GM20000 (cell line): ENCODE data around the gene SLCO4A1.

Experiments used
- DNase-seq: peaks from one replicate; pipeline ENCODE4 v3.0.0; 2012; ENCODE audit warnings: low spot score
- TF ChIP-seq, protein P1 (sequence below): IDR thresholded peaks from 2 replicates; pipeline ENCODE4 v1.5.1; 2012; ENCODE audit warnings: mild to moderate bottlenecking, control low read depth; ENCODE audit errors: extremely low read depth, missing control alignments

The SLCO4A1 gene

DNA sequence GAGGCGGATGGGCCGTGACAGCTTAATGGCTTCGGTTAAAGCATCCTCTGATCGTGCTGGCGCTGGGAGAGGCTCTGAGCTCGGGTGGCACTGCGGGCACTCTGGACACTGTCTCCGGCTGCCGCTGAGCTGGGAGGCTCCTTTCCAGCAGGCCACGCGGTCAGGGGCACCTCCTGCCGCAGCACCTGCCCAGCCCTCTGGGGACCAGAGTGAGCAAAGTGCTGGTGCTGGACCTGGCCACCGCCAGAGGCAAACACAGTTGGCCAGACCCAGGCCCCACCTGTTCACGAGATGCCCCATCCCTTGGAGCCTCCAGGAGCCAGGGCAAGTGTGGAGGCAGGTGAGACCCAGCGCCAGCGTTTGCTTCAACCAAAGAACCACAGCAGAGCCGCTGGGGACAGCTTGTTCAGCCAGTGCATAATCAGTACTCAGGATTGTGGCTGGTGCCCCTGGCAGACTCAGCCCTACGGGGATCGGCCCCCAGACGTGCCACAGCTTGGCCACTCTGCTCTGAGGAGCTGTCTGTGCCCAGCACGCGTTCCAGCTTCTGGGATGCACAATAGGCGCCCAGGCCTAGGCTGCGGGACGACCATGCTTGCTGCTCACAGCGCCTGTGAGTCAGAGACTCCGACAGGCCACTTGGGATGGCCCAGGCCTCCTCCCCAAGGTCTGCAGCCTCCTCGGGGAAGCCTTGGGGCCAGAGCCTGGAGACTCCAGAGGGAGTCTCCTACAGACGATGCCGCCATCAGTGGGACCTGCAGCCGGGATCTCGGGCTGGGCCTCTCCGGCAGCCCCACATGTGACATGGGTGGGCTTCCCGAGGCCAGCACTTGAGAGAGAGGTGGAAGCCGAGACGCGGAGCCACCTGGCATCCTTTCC, 38.2 kb upstream of the SLCO4A1 start:
- TF ChIP-seq, protein P1, sequence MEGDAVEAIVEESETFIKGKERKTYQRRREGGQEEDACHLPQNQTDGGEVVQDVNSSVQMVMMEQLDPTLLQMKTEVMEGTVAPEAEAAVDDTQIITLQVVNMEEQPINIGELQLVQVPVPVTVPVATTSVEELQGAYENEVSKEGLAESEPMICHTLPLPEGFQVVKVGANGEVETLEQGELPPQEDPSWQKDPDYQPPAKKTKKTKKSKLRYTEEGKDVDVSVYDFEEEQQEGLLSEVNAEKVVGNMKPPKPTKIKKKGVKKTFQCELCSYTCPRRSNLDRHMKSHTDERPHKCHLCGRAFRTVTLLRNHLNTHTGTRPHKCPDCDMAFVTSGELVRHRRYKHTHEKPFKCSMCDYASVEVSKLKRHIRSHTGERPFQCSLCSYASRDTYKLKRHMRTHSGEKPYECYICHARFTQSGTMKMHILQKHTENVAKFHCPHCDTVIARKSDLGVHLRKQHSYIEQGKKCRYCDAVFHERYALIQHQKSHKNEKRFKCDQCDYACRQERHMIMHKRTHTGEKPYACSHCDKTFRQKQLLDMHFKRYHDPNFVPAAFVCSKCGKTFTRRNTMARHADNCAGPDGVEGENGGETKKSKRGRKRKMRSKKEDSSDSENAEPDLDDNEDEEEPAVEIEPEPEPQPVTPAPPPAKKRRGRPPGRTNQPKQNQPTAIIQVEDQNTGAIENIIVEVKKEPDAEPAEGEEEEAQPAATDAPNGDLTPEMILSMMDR = no peak
- no peak for DNase-seq

DNA sequence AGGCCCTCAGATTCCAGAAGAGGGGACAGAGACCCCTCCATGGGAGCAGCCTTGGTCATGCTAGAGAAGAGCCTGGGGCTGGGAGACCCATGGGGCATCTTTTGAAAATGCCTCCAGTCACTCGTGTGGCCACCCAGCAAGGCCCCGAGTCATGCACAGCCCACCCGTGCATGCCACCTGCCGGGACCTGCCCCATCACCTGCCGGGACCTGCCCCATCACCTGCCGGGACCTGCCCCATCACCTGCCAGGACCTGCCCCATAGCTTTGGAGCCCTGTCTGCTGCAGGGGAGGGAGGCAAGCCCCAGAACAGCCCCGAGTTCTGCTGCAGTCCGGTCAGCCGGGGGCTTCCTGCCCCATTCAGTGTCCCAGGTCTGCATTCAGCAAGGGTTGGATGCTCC, 37.5 kb upstream of the SLCO4A1 start:
- no peak for DNase-seq
- TF ChIP-seq, protein P1 = no peak

DNA sequence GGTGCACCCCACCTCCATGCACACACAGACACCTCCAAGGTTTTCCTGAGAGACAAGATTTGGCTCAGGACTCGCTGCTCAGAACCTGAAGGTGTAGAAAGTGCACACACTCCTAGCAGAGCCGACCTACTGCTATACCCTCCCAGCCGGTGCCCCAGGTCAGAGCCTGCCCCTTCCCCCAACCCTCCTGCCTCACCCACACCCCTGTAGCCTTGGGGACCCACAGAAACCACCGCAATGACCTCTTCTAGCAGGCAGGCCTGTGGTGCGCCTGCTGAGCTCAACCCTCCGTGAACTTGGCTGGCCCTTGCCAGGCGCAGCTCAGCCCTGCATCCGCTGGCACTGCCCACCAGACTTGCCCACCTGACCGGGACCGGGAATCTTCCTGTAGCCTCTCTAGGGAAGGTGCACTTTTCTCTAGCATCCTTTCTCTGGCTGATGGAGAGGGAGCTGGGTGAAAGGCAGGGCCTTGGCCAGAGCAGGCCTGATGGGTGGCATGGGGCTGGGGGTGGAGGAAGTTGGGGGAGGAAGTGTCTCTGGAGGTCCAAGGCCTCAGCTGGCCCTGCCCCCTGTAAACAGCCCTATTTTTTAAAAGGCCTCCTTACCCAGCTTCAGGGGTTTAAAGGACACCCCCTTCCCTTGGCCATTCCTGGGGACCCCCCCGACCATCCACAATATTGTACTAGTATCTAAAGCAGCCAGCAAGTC, 36.9 kb upstream of the SLCO4A1 start:
- no peak for DNase-seq
- TF ChIP-seq, protein P1 = no peak

DNA sequence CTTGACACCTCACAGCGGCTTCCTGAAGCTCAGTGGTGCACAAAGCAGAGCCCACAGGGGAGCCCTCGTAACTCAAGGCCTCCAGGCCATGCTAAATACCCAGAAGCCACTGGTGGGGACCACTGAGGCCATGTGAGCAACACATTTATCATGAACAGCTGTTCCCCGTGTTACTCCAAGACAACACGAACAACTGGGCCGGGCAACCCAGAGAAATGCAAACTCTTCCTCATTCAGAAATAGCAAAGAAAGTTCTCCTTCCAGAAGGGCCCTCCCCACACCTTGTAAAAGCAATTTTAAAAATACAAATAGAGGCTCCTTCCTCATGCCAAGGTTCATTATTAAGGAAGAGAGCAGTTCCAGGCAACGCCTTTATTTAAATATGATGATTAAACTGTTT, 36.3 kb upstream of the SLCO4A1 start:
- TF ChIP-seq, protein P1 = no peak
- no peak for DNase-seq

DNA sequence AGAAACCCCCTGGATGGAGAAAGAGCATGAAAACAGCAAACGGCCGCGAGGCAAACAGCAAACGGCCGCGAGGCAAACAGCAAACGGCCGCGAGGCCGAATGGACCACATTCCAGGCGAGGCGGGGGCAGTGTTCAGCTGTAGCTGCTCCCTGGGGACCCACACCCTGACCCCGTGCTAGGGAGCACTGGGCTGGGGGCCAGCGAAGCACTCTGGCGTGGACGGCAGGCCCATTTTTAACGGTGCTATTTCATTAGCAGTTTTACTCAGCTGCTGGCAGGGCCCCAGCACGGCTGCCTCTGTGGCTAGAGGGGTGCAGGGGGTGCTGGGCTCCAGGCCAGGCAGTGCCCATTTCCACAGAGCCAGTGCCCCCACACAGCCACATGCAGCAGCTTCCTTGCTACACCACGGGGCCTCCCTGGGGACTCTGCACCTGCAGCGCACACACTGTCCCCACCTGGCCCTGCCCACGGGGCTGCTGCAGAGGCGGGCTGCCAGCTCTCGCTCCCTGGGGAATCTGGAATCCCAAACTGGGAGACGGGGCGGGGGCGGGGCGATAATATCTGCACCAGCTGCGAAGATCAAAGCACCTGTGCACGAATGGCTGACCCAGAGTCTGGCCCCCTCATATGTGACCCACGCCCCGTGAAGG, 35.6 kb upstream of the SLCO4A1 start:
- no peak for DNase-seq

DNA sequence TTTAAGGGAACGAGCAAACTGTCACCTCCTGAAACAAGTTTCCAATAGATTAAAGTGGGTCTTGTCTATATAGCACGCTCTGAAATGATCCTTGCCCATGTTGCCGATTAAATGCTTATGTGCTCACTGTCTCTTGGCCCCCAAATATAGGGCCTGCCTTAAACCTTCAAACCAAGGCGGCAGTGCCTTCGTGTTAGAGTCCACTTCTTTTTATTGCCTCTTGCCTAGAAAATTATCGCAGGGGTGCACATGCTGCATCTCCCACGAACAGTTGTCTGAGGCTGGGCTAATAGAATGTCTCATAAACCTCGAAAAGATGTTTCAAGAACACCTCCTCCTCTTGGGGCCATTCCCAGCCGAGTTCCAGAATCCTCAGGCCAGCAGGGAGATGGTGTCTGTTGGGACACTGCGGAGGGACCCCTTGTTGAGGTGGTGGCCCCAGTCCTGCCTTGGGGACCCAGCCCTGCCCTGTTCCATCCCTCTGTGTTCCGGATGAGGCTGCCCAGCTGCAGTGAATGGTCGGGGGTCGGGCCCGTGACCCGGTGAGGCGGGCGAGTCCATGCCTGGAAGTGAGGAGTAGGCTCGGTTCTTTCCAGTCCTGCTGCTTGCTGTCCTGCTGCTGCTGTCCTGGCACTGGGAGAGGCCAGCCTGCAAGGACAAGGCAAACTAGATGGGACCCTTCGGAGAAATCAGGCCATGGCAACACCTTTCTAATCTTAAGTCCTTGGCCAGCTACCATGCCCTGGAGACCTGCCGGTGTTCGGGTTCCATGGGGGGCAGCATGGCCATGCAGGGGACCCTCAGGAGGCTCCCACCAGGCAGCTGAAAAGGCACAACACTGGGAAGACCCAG, 34.7 kb upstream of the SLCO4A1 start:
- TF ChIP-seq, protein P1 = no peak
- no peak for DNase-seq

More for the DNA sequence above, 35.6 kb upstream of the SLCO4A1 start:
- TF ChIP-seq, protein P1 = no peak
